ENCODE data around the gene UBE2G2.

The UBE2G2 gene

DNA sequence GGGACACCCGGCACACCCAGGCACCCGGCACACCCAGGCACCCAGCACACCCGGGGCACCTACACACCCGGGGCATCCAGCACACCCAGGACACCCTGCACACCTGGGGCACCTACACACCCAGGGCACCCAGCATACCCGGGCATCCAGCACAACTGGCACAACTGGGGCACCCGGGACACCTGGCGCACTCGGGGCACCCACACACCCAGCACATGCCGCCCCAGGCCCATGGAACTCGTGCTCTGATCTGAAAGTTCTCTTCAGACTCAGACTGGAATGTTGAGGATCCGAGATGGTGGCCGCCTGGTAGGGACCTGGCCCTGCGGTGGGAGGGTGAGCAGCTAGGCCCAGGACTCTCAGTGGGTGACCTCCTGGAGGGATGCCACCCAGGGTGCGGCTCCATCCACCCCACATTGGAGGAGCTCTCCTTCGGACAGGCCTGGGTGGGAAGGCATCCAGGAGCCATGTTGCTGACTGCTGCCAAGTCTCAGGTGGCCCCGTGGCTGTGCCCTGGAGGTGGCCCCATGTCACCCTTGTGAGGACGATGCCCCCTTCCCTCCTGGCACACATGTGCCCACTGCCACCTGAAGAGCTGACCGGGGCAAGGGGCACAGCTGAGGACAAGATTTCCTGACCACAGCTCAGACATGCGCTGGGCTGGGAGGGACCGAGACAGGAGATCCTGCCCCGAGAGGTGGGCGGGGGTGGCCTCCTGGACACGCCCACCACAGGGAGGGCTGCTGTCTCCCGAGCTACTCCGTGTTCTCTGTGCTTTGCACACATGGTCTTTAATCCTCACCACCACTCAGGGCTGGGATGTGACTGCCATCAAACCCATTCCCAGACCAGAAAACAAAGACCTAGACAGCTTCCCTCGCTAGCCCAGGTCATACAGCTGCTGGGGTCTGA lies 37.0 kb downstream of the UBE2G2 start:
- DNase-seq (ENCODE audit: low read depth in 2 of 2), result no peak

DNA sequence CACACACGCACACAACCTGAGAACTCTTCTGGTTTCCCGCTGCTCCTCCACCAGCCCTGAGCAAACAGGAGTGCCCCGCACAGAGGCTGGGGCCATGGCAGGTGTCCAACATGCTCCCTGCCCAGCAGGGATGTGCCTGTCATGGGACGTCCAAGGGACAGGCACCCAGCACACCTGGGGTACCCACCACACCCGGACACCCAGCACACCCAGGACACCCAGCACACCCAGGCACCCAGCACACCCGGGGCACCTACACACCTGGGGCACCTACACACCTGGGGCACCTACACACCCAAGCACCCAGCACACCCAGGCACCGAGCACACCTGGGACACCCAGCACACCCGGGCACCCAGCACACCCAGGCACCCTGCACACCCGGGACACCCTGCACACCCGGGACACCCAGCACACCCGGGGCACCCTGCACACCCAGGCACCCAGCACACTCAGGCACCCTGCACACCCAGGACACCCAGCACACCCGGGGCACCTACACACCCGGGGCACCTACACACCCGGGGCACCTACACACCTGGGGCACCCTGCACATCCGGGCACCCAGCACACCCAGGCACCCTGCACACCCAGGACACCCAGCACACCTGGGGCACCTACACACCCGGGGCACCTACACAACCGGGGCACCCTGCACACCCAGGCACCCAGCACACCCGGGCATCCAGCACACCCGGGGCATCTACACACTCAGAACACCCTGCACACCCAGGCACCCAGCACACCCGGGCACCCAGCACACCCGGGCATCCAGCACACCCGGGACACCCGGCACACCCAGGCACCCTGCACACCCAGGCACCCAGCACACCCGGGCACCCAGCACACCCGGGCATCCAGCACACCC lies 37.9 kb downstream of the UBE2G2 start:
- DNase-seq (ENCODE audit: low read depth in 2 of 2), result no peak

DNA sequence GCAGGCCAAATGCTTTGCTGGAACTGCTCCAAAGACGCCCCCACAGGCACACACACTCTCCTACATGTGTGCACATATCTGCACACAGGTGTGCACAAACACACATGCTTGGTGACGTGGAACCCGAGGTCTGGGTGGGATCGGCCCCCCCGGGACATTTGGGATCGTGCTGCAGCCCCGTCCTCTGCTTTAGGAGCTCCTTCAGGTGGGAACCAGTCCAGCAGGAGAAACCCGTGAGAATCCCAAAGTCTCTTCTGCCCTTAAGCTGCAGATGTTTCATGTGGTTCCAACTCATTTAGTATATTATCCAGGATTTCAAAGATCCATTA lies 38.6 kb downstream of the UBE2G2 start:
- DNase-seq (ENCODE audit: low read depth in 2 of 2), result no peak

DNA sequence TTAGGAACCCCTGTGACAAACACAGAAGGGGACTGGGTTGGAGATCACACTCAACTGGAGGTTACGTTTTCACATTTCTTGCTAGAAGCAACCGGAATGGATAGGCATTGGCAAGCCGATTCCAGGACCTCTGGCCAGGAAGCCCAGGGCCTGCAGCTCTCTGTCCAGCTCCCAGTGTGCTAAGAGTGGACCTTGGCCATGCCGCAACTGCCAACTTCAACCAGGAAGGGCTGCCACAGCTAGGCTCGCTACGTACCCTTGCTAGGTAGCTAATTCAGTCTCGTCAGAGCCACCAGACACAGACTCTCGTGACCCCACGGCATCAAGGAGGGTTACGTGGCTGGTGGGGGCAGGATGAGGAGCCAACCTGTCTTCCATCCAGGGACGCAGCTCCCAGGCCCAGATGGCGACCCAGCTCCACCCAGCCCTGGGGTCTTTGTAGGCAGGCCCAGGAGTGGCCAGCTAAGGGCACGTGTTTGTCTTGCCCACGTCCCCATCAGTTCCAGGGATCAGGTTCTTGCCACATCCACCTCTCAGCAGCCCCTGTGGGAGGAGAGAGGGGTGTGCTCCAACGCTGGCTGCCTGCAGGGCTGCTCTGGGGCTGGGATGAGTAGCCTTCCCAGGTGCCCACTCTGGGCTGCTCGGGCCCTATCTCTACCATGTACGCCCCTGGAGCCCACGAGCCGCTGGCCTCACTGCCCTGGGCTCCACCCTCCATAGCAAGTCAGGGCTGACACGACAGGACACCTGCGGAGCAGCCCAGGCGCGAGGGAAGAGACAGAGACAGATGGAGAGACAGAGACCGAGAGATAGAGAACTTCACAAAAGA lies 39.2 kb downstream of the UBE2G2 start:
- DNase-seq (ENCODE audit: low read depth in 2 of 2), result no peak

DNA sequence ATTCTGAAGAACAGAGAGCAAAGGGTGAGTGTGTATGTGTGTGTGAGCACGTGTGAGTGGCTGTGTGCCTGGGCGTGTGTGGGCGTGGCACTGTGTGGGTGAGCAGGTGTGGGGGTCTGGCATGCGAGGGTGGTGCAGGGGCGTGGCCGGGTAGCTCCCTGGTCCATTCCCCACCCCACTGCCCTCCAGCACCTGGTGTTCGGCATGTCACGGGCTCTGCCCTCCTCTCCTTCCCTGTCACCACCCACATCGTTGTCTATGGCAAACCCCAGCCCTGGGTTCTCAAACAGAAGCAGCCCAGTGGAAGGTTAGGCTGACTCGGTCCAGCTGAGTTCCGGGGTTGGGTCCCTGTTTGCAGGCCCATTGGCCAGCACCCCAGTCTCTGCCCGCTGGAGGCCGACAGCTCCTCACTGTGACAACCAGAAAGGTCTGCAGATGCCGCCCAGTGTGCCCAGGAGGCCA lies 39.8 kb downstream of the UBE2G2 start:
- DNase-seq (ENCODE audit: low read depth in 2 of 2), result no peak

DNA sequence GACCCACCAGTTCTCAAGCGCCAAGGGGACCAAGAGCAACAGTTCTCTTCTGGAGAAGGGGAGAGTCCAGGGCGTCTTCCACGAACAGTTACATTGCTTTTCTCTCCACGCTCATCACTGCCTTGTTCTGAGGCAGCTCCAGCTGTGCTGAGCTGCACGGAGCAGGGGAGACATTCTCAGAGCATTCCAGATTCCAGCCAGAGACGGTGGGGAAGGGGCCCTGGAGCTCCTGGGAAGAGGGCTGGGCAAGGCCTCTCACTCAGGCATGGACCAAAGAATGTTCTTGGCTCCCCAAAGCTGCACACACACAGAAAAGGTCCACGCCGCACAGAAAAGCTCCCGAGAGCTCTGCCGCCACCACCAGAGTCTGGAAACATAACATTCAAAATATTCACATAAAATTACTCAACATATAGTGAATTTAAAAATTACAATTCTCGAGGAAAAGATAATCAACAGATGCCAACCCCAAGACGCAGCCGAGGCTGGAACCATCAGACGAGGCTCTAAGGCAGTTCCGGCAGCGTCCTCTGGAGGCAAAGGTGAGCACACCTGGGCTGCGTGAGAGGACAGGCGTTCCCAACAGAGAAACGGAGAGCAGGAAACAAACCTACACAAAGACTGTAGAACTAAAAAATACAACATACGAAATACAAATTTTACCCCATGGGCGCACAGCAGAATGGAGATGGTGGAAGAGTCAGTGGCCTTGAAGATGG lies 40.5 kb downstream of the UBE2G2 start:
- no peak for DNase-seq (ENCODE audit: low read depth in 2 of 2)

DNA sequence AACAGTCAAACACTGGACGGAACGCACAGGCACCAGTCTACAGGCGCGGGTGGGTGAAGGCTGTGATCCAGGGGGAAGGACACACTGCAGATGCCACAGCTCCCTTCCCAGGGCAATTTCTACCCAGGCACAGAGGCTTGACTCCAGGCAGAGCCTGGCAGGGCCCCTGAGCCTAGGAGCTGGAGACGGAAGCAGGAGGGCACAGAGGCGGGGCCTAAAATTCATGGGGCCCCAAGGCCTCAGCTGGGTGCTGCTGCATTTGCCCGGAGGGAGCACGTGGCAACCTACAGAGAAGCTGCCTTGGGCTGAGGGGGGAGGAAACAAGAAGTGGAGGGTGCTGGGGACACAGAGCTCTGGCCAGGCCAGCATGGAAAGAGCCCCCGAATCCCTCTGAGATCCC lies 41.2 kb downstream of the UBE2G2 start:
- no peak for DNase-seq (ENCODE audit: low read depth in 2 of 2)

DNA sequence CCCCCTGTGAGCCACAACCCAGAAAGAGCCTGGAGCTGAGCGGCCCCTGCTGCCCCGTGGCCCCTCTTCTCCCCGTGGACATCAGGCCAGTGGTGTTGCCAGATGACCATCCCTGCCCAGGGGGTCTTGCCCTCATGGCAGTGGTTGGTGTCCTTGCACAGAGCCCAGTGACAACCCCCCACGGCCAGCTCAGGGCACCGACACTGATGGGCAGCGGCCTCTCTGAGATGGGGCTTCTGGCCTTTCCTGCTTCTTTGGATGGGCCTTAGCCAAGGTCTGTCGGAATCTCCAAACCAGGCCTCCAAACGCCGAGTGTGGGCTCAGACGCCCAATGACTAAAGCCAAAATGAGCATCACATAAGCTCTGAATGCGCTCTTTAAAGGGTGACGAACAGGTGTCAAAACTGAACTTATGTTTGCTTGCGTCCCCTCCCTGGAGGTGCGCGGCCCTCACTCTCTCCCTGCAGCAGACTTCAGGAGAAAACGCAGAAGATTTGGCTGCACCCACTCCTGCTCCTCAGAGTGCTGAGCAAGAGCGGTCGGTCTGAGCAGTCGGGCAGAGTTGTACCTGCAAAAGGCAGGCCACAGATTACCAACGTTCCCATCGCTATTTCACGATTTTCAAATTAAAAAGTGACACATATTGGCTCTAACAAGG lies 41.9 kb downstream of the UBE2G2 start:
- DNase-seq (ENCODE audit: low read depth in 2 of 2), result no peak

DNA sequence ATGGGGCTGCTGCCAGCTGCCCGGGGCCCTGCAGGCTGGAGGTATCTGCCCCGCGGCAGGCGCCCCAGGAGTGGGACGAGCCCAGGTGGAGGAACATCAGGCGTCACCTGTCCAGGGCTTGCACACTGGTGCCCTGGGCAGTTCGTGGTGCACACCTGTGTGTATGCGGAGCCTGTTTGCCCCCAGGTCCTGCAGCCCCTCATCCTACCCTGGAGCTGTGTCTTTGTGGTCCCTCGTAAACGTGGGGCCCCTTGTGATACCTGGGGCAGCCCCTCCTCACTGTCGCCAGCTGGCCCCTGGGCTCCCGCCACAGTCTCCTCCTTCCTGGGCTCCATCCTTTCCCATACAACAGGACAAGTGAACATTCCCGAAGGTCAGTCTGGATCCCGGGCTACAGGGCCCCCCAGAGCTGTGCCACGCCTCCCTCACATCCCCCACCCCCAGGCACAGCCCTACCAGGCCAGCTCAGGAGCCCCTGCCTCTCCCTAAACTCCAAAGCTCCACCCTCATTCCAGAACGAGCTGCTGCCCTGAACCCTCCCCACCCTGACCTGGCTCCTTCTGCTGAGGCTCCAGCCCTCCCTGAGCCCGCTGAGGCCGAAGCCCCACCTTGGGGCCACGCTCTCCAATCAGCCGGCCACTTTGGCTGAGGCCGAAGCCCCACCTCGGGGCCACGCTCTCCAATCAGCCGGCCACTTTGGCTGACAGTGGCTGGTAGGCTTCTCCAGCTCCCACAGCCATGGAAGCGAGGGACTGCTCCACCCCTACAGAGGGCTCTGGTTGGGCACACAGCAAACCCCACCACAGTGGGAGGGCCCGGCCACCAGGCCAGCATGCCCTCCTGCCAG lies 42.6 kb downstream of the UBE2G2 start:
- no peak for DNase-seq (ENCODE audit: low read depth in 2 of 2)

DNA sequence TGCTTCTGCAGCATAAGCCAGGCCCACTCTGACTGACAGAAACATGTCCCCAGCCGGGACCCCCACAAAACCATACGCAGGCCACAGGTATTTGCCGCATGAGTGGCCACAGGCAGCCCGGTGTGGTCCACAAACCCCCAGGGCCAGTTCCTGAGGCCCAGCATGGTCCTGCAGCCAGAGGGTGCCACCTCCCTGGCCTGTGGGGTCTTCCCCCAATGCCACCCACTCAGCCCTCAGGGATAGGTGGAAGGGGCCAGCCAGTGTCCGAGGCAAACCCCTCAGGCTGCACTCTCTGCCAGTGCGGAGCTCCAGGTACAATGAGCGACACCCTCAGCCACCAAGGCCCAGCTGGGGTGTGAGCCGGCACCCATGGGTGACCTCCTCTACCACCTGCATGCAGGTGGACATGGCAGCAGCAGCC lies 43.5 kb downstream of the UBE2G2 start:
- DNase-seq (ENCODE audit: low read depth in 2 of 2), result no peak

DNA sequence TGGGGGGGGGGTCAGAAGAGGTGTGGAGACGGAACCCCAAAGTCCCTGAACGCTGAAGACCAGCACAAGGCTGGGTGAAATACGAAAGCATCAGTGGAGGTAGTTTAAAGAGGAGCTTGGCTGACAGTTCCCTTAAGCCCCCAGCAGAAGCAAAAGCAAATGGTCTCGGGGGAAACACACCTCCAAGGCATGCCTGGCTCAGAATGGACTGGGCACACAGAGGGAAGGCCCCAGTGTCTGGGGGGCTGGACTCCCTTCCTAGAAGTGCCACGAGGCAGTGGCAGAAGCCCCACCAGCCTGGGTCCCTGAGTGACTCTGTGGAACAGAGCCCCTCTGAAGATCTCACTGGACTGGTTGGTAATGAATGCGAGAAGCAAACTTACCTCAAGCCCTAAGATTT lies 43.9 kb downstream of the UBE2G2 start:
- no peak for DNase-seq (ENCODE audit: low read depth in 2 of 2)

DNA sequence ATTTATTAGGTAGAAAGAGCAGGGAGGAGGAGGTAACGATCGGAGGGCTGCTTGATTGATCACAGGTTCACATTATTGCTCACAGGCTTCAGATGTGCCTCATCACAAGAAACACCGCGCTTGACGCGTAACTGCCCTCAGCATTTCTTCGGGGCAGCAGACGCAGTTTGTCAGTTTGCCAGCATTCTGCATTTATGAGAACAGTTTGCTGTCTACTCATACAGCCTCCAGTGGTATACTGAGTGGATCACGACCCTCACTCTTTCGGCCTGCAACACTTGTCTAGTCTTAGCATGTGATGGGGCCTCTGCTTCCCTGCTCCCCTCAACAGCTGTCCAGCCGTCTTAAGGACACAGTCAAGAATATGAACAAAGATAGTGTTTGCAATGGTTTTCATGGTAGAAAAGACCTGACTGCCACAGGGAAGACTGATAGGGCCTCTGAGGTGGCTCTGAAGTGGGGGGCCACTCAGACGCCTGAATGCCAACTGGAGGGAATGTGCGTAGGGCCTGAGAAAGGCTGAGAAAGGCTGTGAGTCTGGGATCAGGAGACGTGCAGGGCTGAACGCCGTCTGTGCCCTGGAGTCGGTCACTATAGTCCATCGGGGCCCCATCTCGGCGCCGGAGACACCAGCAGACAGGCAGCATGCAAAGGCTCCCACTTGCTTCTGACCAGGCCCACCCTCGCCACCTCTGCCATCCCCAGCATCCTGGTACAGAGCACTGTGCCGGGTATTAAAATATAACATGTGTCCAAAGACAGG lies 45.0 kb downstream of the UBE2G2 start:
- DNase-seq (ENCODE audit: low read depth in 2 of 2), result no peak

DNA sequence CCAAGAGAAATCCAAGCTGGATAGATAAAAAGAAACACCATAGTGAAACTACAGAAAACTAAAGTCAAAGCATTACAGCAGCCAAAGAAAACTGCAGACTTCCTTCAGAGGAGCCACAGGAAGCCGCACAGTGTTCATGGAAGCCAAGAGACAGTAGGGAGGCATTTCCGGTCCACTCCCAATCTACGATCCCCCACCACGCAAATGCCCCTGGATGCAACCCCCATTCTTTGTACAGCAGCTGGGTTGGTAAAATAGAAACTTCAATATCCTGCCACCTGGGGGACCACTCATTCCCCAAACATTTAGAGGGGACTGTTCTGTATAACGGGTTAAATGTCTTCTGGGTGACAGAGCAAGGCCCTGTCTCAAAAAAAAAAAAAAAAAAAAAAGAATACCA lies 46.4 kb downstream of the UBE2G2 start:
- DNase-seq (ENCODE audit: low read depth in 2 of 2), result no peak

DNA sequence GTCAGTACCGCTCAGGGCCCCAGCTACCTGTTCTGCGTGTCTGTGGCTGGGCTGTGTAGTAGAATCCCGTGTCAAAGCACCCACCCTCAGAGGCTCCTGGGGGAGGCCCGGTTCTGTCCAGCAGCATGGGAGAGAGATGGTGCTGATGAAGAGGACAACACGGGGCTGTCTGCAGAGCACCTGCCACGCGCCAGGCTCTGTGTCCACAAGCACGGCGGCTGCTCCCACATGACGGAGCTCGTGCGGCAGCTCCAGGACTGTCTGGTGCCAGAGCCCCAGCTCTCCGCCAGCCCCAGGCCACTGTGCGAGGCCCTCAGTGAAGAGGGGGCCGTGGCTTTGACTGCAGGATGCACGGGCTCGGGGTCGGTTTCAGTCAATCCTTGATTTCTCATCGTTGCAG lies 48.3 kb downstream of the UBE2G2 start:
- no peak for DNase-seq (ENCODE audit: low read depth in 2 of 2)

DNA sequence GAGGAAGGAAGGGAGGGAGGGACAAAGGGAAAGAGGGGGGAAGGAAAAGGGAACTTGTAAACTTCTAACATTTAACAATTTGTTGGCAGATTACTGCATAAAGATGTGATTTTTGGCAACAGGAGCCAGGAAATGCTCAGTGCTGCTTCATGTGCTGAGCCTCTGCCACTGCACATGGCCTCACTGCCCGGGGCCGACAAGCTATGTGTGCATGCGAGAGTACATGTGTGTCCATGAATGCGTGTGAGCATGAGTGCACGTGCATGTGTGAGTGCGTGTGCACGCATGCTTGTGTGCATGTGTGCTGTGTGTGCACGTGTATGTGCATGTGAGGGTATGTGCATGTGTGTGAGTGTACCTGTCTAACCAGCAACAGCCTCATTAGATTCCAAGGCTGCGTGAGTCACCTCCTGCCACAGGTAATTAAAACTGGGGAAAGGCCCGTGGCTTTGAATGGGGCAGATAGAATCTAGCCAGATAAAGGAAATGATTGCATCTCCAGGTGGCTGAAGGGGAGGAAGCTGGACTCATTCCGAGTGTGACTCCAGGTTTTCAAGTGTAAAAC lies 48.9 kb downstream of the UBE2G2 start:
- DNase-seq (ENCODE audit: low read depth in 2 of 2), result no peak

DNA sequence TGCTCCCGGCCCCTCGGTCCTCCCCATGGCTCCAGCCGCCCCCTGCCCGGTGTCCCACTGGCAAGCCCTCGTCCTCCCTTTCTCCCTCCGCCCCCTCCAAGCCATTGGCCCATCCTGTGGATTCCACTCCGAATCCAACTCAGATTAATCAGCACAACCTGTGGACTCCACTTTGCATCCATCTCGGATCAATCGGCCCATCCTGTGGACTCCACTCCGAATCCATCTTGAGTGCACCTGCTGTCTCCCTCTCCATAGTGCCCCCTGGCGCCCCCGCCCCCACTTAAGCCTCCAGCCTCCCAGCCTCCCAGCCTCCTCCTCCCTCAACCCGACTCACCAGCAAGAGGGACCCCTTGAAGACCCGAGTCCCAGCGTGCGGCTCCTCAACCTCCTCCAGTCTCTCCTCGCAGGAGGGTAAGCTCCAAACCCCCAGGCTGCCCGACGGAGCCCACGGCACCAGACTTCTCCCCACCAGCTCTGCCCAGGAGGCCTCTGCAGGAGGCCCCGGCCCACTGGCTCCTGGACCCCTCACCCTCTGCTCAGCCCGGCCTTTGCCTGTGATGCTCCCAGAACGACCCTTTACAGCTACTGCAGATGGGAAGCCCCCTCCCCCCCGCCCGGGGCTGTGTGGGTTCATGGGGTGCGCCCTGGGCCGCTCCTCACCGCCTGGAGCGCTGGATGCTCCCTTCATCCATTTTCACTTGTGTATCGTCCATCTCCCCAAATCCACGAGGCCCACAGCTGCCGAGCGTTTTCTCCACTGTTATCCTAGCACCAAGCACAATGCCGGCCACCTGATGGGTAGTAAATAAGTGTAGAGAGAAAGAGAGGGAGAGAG lies 49.6 kb downstream of the UBE2G2 start:
- DNase-seq (ENCODE audit: low read depth in 2 of 2), result no peak

DNA sequence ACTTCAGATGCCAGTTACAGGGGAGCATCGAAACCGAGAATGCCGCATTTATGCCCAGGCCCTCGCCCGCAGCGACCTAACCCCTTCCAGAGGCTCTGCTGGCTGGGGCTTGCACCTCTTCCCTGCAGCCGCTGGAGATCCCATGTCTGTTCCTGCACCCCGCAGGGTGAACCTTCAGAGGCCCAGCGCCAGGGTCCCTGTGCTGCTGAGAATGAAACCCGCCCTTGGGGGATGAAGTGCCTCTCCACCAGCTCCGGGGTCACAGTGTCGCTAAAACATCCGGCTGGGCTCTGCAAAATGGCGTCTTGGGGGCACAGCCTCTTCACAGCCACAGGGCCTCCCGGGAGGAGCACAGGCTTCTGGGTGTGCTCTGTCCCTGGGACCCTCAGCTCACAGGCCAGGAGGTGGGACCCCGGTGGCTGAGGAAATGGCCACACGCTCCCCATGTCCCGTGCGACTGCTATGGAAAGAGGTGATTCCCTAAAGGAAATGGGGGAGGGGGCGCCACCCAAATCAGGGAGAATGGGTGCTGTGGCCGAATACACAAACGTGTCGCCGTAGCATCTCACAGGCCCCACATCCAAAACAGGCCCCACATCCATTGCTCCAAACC lies 50.3 kb downstream of the UBE2G2 start:
- DNase-seq (ENCODE audit: low read depth in 2 of 2), result no peak

DNA sequence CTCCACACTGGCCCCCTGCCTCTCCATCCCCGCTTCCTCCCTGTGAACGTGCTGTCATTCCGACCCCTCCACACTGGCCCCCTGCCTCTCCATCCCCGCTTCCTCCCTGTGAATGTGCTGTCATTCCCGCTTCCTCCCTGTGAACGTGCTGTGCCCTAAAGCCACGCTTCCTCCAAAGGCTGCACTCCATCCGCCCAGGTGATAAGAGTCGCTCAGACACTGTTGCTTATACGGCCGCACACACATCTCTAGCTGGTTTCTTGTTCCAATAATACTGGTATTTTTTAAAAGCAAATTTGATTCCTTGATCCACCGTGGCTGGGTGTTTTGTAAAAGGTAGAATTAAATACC lies 51.0 kb downstream of the UBE2G2 start:
- no peak for DNase-seq (ENCODE audit: low read depth in 2 of 2)
